Renal cortex interstitium (tissue), 11 donors: ENCODE measurements around the gene NALCN. TPM values are rescaled to one million over a fixed set of nuclear protein-coding genes. Genes with fewer than 3 reads are reported as not detected.
A peak's percentile ranks its signal among the peaks of the same experiment; 100 is the strongest.

ENCODE experiments used
- DNase-seq, 11 donors: peaks; one replicate each; pipeline ENCODE4 v3.0.0-alpha.2; 2013; ENCODE audit warnings: low read depth in 9 of 11, low spot score in 4 of 11; ENCODE audit errors: extremely low read depth in 1 of 11
- polyA plus RNA-seq, 3 donors: library from polyadenylated mRNA; unstranded; fragments of 120-200 nt; gene quantifications; one replicate each; pipeline ENCODE4 v1.2.1, GENCODE V29; 2013; ENCODE audit not compliant: insufficient read length in 3 of 3

NALCN gene
- polyA plus RNA-seq, 3 donors: 0.92 to 1.5 (median 1.2) TPM

DNA sequence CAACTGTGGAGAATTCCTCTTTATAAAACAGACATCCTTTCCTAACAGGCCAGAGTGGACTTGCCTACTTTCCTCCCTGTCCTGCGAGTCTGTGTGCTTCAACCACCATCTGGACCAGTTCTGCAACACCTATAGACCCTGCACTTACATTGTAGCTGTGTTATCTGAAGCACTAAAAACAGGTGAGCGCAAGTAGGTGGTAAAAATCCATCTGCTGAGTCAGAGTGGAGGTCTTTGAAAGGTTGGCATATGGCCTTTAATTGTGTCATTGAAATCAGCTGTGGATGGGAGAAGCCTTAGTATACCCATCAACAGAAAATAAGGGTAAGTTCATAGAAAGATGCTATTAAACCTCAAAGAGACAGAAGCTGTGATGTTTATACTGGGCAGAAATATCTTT lies 7.6 kb upstream of the NALCN start:
- no peak for DNase-seq

DNA sequence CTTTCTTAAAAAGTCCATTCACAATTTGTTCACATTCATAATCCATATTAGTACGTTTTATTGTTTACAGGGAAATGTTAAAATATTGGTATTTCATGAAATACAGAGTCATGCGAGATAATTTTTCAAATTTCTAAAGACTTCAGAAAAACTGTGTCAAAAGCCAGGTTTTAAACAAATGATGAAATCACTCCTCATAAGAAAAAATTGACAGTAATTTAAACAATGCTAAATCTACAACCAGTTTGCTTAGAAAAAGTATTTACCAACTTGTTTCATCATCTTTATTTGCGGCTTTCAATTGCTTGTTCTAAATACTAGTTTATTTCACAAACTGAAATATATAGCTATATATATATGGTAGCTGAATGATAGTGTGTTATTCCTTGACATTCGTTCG lies 1.2 kb upstream of the NALCN start:
- DNase-seq: no peak

DNA sequence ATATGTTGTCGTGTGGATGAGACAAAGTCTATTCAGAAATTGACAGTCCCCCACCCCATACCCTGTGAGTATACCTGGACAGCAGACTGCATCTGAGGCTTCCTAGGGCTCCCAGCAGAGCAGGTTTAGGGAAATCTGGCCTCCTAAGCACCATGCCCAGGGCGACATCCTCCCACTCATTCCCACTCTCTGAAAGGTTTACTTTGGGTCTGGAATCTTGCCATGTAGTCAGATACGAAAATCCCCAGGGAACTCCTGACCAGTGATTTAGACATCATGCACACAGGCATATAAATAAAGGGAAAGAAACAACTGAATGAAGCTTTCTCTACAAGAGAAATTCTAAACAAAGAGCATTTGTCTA lies 717 bp upstream of the NALCN start:
- DNase-seq: peak in 3 of 11 donors; percentile 1 to 13 (median 2)

DNA sequence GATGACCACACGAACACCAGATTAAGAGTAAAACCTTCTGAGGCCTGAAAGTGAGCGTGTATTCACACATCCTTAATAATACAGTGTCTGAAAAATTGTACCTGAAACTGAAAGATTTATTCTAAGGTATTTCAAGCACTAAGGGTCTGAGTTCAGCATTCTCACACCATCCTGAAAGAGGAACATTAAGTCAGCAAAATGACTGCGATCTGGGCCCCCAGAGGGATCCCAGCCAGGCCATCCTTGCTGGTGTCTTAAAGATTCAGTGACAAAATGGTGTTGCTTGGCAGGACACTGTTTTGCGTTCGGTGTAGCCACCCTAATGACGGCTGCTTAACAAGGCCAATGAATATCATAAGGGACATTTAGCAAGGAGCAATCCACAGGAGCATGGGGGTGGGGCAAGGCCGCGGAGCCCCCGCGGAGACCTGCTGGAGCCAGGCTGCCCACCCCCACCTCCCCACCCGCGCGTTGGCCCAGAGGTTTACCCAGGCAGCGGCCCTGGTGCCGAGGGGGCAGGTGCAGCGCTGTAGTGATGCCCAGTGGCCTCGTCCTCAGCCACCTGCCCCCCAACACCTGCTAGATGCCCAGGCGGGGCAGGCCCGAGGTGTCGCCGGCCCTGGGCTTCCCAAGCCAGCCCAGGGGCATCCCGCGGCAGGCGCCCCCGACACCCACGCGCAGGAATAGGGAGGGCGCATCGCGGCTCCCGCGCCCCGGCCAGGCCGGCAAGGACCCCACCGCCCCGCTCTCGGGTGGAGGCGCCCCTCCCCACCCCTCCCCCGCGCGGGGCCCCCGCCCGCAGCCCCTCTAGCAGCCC lies 742 bp downstream of the NALCN start:
- DNase-seq: peak in 3 of 11 donors; percentile 1

DNA sequence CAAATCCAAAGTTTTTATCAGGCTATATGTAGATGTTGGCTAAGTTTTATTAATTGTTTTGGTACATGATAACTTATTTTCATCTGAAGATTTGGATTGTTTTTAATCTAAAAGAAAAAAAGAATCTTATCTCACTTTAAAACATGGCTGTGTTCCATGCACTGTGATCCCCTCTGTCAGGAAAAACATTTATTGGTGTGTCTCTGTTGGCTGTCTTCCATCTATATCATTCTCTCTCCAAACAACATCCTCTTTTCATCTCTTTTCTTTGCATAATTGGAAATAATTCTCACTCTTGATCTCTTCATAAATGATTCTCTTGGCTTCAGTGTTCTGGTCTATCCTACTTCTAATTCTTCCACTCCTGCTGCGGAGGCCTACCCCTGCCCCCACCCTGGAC lies 4.2 kb downstream of the NALCN start:
- DNase-seq: no peak

DNA sequence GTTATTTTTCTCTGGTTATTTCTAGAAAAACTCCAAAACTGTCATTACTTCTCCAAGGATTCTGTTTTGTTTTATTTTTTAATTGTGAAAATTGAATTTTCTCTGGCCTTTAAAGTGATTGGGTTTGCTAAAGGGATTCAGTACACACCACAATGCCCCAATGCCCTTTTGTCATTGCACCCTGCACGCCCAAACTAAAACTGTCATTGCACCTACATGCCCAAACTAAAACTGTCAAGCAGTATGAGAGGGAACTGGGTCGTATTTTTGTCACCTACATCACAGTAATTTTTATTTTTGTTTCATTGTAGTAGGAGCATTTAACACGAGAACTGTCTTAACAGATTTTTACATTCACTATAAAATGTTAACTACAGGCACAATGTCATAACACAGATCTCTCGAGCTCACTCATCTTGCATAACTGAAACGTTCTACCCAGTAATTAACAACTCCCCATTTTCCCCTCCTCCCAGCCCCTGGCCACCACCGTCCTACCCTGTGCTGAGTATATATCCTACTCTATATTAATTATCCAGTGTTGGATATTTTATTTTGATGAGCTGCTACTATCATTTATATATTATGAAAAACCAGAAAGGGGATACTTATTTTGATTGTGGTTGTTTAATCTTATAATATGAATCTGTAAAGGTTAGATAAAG lies 7.2 kb downstream of the NALCN start:
- no peak for DNase-seq

DNA sequence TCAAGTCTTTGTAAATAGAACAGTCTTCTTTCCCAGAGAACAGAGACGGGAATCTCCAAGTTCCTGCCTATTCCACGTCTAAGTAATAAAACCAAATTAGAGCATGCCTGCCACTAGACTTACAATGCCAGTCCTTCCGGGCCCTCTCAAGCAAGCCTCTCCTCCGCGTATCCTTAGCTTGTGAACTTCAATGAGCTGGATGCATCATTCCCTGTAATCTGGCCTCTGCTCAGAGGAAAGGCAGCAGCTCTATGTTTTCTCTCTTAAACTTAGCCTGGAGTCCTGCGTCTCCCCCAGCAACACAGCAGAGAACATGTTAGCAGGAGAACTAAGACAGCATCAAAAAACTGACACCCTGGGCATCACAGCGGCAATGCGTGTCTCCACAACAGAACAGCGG lies 8.2 kb downstream of the NALCN start:
- no peak for DNase-seq

DNA sequence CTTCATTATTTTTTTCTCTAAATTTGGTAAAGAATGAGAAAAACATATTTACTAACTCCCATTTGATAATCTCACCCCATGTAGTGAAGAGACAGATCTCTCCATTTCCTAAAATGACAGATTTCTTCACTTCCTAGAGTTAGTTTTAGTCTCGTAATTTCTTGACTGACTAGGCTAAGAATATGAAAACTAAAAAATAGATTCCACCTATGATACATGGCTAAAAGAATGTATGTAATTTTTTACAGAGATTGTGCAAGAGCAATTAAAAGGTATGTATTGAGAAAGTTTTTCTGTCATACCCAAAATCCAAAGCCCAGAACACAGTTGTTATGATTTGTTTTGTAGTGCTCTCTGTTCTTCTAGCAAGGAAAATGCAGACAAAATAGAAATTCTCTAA lies 9.5 kb downstream of the NALCN start:
- DNase-seq: no peak

DNA sequence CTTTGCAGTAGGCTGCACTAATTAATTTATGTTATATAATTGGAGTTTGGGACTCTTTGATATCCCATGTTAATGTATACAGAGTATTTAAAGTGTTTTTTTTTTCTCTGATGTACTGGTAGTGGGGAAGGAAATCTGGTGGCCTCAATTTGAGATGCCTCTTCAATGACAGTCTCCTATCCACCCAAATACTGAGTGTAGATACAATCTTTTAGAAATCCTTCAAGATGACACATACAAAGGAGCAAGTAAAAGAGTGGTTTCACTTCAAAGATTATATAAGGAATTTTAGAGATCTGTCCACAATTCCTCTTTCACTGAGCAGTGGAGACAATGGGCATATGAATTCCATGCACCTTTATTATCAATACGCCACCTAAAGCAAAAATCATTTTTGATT lies 15.1 kb downstream of the NALCN start:
- no peak for DNase-seq

DNA sequence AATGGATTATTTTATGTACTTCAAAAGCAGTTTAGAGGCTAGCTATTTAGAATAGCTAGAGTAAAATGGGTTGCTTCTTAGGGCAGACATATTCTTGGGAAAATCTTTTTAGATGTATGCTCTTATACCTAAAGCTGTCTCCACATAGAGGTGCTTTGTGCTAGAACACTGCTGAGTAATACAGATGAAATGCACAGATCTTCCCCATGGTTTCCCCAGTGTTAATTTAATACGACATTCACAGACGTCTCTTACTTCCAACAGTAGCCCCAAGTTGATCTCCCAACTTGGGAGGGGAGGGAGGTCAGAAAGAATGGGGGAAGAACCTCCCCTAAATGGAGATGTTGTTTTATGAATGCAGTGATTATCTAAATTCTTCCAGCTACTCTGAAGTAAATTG lies 16.9 kb downstream of the NALCN start:
- no peak for DNase-seq

DNA sequence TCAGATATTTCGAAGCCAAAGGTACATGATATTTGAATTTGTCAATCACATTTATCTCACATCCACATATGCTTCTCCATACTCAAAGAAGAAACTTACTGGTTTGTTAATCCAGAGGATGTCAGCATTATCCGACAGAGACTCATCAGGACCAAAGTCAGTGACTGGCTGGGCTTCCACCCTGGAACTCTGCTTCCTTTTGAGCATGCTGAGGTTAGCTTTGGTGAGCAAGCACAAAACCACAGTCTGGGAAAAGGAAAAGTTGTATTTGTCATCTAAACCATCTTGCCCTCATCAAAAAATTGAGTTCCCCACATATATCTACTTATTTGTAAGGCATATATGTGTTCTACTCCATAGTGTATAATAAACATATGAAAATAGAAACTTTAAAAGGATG lies 17.4 kb downstream of the NALCN start:
- DNase-seq: no peak

DNA sequence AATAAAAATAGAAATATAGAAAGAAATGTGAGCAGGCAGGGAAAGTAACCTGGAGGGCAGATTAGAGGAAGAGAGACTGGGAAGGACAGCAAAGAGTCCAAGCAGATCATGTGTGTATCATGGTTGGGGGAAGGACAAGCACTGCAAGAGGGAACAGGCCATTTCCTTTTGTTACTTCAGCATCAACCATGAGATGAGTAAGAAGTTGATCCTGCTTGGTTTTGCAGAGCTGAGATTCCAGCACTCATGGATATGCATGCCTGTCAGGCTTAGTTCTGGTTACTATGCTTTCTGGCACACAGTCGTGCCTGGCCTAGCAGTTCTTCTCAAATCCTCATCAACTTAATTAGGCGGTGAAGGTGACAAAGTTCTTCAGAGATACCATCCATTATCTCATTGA lies 18.1 kb downstream of the NALCN start:
- no peak for DNase-seq

DNA sequence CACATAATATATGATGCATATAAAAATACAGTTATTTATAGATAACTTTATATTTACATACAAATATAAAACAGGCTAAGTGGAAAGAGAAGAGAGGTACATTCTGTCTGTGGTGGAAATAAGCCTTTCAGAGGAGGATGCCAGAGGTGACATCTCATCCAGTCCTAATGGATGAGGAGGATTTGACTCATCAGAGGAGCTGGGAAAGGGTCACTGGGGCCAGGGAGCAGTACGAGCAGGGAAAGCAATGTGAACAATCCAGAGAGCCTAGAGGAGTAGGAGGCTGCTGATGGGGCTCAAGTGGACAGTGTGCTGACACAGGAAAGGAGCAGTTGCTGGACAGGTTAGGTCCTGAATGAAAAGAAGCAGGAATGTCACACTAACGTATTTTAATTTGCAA lies 18.6 kb downstream of the NALCN start:
- no peak for DNase-seq

DNA sequence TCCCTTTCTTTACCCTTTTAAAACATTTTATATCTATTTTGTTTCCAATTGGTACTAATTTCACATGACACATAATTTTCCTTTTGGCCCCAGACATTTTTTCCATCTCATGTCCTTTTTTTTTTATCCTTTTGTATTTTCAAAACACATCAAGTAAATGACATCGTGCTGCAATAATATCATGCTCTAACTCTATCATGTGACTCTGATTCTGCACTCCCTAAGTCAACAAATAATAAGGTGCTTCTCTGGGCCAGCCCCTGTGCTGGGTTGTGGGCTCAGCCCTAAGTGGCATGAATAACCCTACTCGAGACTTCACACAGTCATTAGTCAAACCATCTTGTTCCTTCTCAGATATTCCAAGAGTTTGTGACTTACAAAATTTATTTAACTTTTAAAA lies 21.7 kb downstream of the NALCN start:
- no peak for DNase-seq

DNA sequence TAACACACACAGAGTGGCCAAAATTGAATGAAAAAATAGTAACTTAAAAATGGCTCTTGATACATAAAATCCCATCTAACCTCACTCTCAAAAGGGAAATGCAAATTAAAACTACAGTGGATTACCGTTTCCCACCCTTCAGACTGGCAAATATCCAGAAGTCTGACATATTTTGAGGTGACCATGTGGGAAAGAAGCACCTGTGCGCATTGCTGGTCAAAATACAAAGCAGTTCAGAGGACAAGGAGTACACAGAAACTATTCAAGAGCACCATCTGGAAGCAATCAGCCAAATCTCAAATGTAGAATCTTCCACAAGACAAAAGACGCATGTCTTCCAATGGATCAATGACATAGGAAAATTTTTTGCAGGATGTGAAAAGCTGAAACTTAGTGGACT lies 23.2 kb downstream of the NALCN start:
- DNase-seq: no peak

DNA sequence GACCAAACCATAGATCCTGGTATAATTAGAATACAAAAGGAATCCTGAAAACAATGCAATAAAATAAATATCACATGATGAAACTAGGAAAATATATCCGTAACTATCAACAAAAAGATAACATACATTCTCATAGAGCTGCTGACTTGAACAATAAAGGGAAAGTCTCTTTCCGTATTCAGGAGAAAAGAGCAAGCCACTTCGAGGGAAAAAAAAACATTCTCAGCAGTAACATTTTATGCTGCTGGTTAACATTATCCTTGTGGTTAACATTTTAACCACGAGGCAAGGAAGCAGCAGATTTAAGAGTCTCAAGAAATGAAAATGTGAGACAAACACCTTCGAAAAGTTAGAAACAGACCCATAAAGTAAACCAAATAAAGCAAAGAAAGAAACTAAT lies 25.8 kb downstream of the NALCN start:
- DNase-seq: no peak

DNA sequence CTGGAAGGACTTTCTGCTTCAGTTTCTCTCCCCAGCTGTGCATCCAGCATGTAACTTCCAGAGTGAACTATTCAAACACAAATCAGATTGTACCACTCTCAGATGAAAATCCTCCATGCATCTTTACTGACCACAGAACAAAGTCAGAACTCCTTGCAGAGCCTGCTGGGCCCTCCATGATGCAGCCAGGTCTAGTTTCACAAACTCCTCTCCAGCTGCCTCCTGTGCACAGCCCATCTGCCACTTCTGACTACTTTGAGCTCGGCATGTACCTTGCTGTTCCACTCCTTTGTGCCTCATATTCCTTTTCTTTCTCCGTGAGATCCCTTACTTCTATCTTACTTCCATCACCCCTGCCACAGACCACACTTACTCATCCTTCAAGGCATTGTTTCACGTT lies 31.4 kb downstream of the NALCN start:
- DNase-seq: no peak

DNA sequence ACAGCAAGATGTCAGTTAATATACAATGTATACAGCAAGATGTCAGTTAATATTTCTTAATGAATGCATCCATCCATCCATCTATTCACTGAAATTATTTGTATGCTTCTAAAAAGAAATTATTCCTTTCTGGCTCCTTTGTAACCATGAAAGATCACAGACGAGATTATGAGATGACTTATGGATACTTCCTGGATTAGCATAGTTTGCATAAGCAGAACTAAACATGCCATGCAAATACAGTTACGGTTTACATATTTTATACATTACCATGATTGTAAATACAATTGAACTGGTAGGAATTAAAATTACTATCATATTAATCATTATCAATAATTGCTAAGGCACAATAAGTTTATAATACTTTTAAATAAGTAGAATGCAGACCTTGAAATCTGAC lies 32.7 kb downstream of the NALCN start:
- no peak for DNase-seq

DNA sequence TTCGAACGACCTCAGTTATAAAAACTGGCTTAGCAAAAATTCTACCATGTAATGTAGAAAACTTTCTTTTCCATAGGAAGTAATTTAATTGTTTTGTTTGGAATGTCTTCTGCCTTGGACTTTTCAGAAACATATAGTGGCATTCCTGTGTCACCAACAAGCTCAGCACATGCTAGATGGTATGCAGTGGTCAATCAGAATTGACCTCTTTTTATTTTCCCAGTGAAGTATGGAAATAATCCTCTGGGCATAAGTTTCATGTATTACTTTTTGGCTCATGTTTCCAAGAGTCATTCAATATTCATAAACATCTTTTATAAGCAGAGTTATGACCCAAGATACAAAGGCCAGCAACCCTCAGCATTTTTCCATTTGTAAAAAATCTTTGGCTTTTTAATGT lies 33.6 kb downstream of the NALCN start:
- DNase-seq: no peak

DNA sequence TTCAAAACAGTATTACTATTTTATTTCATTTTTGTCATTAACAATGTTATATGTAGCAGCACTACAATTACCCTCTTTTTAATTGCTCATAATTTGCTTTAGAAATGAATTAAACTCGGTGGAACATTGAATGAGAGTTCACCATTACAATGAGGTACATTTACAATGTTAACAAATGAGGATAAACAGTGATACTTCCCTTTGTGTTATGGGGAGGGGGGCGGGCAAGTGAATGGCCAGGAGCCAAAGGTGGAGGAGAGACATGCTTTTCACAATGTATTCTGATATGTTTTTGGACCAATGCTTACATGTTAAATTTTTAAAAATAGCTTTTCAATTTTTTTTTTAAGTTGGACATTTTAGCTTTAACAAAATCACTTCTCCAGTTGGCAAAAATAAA lies 34.2 kb downstream of the NALCN start:
- no peak for DNase-seq

DNA sequence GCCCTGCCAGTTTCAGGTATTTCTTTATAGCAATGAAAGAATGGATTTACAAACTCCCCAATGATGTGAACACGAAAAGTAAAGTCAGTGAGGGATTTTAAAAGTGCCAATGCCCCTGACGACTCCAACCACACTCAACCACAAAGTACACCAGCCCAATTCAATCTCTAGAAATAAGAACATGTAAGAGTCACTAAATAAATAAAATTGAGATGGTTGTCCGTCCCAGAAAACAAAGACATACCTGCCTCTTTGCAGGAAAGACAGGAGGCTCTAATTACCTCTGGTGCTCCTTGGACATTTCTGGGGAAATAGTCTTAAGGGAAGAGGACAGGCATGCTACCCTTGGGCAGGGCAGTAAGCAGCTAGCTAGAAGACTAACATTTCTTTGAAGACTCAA lies 55.8 kb downstream of the NALCN start:
- DNase-seq: no peak
